BJ (cell line): Measurements from ENCODE around the gene INHBC. TPM values are rescaled to one million over a fixed set of nuclear protein-coding genes. Genes with fewer than 3 reads are reported as not detected.
"Not testable (repeated sequence)": the region's sequence is repeated elsewhere in the genome, so short reads cannot be mapped to it uniquely, and the experiment has no call there.

Experiments used
- CTCF ChIA-PET: fragments of 350-600 bp; formaldehyde crosslinking; extraction: SDS; loops from one replicate; lab custom pipeline; 2021; ENCODE audit warnings: antibody characterized with exemption, inconsistent platforms; lab: Yijun Ruan, JAX
- POLR2A ChIA-PET: fragments of 300-600 bp; sonication (Branson Sonifier 250); formaldehyde crosslinking; extraction: SDS; loops from one replicate; lab custom pipeline; 2021; ENCODE audit warnings: antibody characterized with exemption; lab: Charles Lee
- DNase-seq: peaks from one replicate; pipeline ENCODE4 v3.0.0-alpha.2; 2011; ENCODE audit warnings: low read depth
- H3K27me3 ChIP-seq: 2 replicates; pipeline ENCODE4 v1.6.0; 2011; ENCODE audit warnings: low read length; ENCODE audit not compliant: control insufficient read depth, insufficient read depth
- H3K36me3 ChIP-seq: 2 replicates; pipeline ENCODE4 v1.5.1; 2011; ENCODE audit warnings: low read length; ENCODE audit not compliant: control insufficient read depth, insufficient read depth
- H3K4me3 ChIP-seq: 2 replicates; pipeline ENCODE4 v1.5.1; 2011; ENCODE audit warnings: low read depth, mild to moderate bottlenecking, control low read depth, low read length
- CTCF ChIP-seq: IDR thresholded peaks from 2 replicates; pipeline ENCODE4 v1.5.1; 2011; ENCODE audit warnings: low read depth, mild to moderate bottlenecking, control low read depth, inconsistent platforms, low read length, moderate library complexity; ENCODE audit not compliant: insufficient read depth
- polyA plus RNA-seq: library from polyadenylated mRNA; depleted of rRNA; stranded (reverse); fragments of >200 nt; gene quantifications from 2 replicates; pipeline ENCODE4 v1.2.3, GENCODE V29; 2011

INHBC gene
- polyA plus RNA-seq, 1 experiment = 0.09 TPM

- TF ChIP-seq CTCF = no peak
- H3K36me3 ChIP-seq = no peaks in the 10 kb centered on the region
- ChIA-PET POLR2A (no interaction called here), CTCF (interaction anchor here (0.6 to 1.2 kb wide), 2 partner anchors 10 to 1087 kb away, joined by 3 to 5 read pairs; no protein-coding TSS in a partner anchor)
- no peak overlapping the region for H3K4me3 ChIP-seq
- no peaks in the 10 kb centered on the region for H3K27me3 ChIP-seq
- no peak for DNase-seq
Observed at GRCh38 chr12:57404966-57405640, 29.5 kb upstream of the INHBC start.

GRCh38 chr12:57410534-57410933, 24.1 kb upstream of the INHBC start:
- Histone ChIP-seq H3K27me3 (no peaks in the 10 kb centered on the region), H3K36me3 (no peaks in the 10 kb centered on the region; the same call in 1 of the 2 replicates), H3K4me3 (no peak overlapping the region)
- TF ChIP-seq CTCF = no peak
- ChIA-PET POLR2A (no interaction called here), CTCF (interaction anchor here (0.8 to 1.5 kb wide), 5 partner anchors 11 to 103 kb away, joined by 3 to 4 read pairs (median 3); partner anchors contain the start of genes GLI1 and INHBE)
- DNase-seq = no peak

- not testable (repeated sequence) for H3K27me3 ChIP-seq
Observed at GRCh38 chr12:57414160-57414559, 20.4 kb upstream of the INHBC start.

GRCh38 chr12:57415088-57415487, 19.5 kb upstream of the INHBC start:
- CTCF ChIA-PET = interaction anchor here (1.3 kb wide), 1 partner anchor 10 kb away, joined by 5 read pairs; no protein-coding TSS in a partner anchor

More at GRCh38 chr12:57414160-57414559, 20.4 kb upstream of the INHBC start:
- H3K4me3 ChIP-seq, POLR2A ChIA-PET, DNase-seq, H3K36me3 ChIP-seq: not testable (repeated sequence)
- CTCF ChIA-PET = interaction anchor here (1.3 kb wide), 1 partner anchor 9 kb away, joined by 5 read pairs; no protein-coding TSS in a partner anchor

GRCh38 chr12:57416039-57416996, 18.3 kb upstream of the INHBC start:
- ChIA-PET CTCF (no interaction called here), POLR2A (no interaction called here)
- TF ChIP-seq CTCF = no peak
- H3K27me3 ChIP-seq = no peaks in the 10 kb centered on the region
- H3K4me3 ChIP-seq = no peak overlapping the region
- H3K36me3 ChIP-seq = peaks cover under 1% of the 10 kb centered on the region
- no peak for DNase-seq

More at GRCh38 chr12:57415088-57415487, 19.5 kb upstream of the INHBC start:
- no peak for TF ChIP-seq CTCF
- Histone ChIP-seq H3K36me3 (no peaks in the 10 kb centered on the region; the same call in none of the 2 replicates), H3K4me3 (no peak overlapping the region), H3K27me3 (no peaks in the 10 kb centered on the region)
- POLR2A ChIA-PET = no interaction called here
- no peak for DNase-seq
